GM21367 (cell line): Measurements from ENCODE around the gene PACS2.

Experiments
- ATAC-seq: cut with Tn5 transposase; IDR thresholded peaks from one replicate; pipeline ENCODE4 v1.9.1; 2021; ENCODE audit not compliant: unreplicated experiment

Gene PACS2

GRCh38 chr14:105384041-105384557 is 69.6 kb downstream of the PACS2 start:
- no peak for ATAC-seq

DNA sequence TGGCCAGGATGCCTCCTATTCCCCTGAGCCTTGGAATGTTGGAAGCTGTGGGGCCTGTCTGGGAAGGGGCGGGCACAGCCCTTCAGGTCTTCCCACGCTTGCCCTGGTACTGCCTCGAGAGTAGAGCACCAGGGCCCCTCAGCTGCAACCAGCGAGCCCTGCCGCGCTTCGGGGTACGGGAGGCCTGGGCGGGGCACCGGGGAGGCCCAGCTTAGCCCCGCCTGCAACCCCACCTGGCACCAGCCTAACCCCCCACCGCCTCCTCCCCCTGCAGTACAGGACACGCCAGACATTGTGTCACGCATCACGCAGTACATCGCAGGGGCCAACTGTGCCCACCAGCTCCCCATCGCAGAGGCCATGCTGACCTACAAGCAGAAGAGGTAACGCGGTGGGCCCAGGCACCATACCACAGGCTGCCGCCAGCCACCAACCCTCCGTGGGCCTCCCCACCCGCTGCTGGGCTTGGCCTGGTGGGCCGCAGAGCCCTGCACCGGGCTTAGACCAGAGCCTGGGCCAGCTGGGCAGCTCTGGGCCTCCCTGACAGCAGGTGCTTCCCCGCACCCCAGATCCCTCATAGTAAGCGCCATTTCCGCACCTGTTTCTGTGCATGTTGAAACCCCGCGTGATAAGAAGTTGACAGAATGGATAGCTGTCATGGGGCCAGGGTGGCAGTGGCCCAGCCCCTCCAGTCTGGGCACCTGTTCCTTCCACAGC is 70.2 kb downstream of the PACS2 start:
- ATAC-seq: no peak

DNA sequence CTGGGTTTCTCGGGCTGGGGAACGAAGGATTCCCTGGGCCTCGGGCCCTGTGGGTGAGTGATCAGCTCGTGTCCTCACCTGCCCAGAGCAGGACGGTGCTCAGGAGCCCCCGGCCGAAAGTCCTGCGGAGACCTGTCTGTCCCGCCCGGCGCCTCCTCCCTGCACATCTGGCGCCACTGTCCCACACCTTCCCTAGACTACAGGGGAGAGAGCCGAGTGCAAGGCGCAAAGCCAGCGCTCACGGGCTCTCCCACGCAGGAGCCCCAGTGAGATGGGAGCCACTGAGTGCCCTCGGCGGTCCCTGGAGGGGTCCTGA is 70.7 kb downstream of the PACS2 start:
- no peak for ATAC-seq

GRCh38 chr14:105385698-105386365 is 71.3 kb downstream of the PACS2 start:
- no peak for ATAC-seq

DNA sequence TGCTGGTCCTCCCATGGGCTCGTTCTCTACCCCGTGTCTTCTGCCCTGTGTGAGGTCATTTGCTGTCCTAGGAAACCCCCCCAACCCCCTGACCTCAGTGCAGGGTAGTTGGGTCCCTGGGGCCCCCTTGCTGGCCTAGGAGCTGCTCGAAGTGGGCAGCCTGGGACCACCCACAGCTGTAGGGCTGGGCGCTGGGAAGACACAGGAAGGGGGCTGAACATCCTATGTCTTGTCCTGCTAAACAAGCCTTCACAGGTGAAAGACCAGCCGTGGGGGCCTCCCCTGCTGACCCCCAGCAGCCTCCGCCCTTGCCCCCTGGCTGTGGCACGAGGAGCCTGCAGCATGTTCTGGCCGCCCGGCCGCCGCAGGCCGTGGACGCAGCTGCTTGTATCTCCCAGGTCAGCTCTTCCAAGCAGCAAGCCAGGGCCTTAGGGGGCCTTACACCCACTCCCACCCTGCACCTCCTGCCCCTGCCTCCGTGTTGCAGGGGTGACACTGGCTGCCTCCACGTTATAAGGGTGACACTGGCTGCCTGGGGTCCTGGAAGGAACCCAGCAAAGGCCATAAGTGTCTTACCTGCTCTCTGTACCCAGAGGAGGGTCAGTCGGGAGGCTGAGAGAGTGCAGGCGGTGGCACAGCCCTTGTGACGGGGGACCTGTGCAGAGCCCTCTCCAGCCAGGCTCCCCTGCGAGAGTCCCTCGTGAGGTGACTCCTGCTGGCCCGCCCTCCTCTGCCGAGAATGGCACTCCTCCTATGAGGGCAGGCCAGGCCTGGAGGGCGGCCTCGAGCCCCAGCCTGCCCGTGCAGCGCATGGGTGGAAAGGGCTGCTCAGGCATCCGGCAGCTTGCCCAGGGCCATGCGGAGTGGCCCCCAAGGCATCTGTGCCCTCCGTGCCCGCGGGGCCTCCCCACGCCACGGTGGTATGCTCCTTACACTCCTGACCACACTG is 72.3 kb downstream of the PACS2 start:
- ATAC-seq: no peak

GRCh38 chr14:105387530-105387922 is 73.0 kb downstream of the PACS2 start:
- ATAC-seq: no peak

DNA sequence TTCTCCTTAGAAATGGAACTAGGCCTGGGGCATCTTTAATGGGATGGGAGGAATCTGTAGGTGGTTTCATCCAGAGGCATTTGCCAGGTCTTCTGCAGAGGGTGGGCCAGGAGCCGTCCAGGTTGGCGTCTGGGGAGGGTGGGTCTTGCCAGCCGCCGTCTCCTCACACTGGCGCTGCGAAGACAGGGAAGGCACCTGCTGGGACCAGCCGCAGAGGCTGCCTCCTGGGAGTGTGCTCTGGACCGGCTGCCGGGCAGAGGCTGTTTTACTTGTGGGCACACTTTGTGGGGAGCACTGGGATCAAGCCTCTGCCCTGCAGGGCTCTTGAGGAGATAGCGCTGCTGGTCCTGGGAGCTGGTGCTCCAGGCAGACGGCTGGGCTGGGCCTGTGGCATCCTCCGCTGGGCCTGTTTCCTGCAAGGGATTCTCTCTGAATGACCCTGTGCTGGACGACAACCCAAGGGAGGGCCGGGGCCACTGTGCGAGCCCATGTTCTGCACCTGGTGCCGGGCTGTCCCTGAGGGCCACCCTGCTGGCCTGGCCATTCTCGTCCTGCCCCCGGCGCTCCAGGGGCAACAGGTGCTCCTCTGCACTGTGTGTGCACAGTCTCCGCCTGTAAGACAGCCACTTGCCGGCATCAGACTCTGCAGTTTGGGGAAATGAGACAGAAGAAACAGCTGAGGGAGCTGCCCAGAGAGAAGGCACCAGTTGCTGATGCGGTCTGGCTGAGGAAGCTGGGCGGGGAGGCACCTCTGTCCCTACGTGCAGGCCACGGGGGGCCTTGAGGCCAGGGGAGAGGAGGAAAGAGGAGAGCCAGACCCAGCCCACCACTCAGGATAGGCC is 73.8 kb downstream of the PACS2 start:
- no peak for ATAC-seq

GRCh38 chr14:105388976-105389375 is 74.4 kb downstream of the PACS2 start:
- ATAC-seq: no peak

- ATAC-seq: no peak
Observed at GRCh38 chr14:105389534-105389933, 75.0 kb downstream of the PACS2 start.

DNA sequence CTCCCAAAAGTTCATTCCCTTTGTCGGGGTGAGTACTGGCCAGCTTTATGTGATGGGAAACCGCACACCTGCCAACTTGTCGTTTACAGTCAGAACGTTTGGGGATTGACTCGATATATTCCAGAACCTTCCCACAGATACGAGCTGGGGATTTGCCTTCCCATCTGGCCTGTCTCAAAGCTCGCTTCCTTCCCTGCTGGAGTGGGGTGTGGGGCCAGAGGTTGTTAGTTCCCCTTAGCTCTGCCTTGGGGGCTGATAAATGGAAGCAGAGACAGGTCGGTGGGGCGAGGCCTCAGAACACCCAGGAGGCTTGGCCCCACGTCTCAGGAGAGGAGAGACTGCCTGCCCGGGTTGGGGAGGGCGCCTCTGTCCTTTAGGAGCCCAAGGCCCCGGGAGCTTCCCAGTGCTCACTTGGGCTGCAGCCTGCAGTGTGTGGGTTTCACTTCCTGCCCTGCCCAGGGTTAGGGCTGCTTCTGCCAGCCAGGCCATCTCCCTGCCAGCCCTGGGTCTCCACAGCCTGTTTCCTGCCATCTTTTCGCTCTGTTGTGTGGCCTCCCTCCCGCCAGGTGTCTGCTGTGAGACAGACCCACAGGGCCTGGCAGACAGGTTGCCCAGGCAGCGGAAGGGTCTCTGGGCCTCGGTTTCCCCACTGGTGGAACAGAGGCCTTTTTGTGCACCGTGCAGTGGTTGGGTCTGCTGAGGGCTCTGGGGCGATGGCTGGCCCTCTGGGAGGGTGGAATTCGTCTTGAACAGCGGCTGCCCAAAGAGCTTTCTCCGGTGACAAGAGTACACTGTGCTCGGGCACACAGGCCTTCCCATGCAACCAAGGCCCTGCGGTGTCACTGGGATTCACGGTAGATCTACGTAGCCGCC is 75.7 kb downstream of the PACS2 start:
- no peak for ATAC-seq

DNA sequence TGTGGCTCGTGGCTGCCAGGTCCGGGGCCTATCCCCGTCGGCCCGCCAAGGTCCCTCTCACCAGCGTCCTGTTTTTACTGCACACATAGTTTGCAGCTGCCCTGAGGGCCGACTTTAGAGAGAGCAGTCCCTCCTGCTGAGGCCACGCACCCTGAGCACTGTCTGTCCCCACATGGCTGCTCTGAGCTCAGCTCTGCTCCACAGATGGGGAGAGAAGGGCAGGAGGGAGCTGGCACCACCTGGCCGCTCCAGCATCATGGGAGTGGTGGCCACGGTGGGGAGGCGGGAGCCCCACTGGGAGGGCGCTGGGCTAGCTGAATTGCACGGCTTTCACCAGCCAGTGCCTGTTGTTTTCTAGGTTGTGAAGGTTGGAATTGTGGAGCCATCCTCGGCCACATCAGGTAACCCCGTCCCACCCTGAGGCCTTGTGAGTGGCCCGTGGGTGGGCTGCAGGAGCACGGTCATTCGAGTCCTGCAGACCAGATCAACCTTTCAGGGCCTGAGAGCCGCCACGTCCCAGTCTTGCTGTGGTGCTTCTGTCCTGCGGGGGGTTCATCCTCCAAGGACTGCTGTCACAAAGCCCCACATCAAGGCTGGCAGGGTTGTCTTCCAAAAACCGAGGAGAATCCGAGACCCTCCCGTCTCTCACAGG is 76.4 kb downstream of the PACS2 start:
- no peak for ATAC-seq

DNA sequence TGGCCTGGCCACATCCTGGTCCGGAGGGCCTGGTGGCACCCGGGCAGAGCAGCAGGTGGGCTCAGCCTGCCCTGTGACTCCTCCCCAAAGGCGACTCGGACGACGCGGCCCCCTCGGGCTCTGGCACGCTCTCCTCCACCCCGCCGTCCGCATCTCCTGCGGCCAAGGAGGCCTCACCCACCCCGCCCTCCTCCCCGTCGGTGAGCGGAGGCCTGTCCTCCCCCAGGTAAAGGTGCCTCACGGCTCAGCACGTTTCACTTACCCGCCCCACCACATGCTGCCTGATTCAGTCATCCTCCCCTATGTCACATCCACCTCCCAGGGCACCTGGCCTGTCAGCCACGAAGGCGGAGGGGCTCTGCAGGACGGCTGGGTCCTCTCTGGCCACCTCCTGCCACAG is 77.0 kb downstream of the PACS2 start:
- ATAC-seq: no peak

DNA sequence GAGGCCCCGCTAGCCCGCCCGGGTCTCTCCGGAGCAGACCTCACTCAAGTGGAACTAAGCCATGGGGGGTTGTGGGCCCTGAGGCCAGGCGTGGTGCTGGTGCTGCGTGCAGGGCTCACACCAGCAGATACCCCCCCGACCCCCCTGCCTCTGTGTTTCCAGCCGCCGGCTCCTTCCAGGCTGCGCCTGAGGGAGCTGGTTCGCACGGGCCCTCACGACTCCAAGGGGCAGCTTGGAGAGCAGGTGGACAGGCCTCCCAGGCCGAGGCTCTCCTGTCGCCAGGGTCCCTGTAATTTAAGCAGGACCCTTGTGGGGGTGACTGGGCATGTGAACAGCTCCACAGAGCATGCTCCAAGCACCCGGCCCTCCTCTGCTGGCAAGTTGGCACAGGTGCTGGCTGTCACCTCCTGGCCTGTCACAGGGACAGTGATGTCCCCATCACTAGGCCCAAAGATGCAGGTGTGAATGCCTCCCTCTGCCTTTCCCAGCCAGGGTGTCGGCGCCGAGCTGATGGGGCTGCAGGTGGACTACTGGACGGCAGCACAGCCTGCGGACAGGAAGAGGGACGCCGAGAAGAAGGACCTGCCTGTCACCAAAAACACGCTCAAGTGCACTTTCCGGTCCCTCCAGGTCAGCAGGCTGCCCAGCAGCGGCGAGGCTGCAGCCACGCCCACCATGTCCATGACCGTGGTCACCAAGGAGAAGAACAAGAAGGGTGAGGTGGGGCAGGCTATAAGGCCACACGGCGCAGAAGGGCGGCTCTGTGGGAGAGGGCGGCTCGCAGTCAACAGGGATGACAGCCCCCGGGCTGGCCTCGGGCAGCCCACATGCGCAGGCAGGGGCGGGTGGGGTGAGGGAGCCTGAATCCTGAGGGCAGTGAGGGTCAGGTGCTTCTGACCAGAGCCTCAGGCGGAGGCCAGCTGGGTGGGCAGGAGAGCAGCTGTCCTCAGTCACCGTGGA is 77.9 kb downstream of the PACS2 start:
- no peak for ATAC-seq

- no peak for ATAC-seq
Observed at GRCh38 chr14:105393151-105393550, 78.6 kb downstream of the PACS2 start.

DNA sequence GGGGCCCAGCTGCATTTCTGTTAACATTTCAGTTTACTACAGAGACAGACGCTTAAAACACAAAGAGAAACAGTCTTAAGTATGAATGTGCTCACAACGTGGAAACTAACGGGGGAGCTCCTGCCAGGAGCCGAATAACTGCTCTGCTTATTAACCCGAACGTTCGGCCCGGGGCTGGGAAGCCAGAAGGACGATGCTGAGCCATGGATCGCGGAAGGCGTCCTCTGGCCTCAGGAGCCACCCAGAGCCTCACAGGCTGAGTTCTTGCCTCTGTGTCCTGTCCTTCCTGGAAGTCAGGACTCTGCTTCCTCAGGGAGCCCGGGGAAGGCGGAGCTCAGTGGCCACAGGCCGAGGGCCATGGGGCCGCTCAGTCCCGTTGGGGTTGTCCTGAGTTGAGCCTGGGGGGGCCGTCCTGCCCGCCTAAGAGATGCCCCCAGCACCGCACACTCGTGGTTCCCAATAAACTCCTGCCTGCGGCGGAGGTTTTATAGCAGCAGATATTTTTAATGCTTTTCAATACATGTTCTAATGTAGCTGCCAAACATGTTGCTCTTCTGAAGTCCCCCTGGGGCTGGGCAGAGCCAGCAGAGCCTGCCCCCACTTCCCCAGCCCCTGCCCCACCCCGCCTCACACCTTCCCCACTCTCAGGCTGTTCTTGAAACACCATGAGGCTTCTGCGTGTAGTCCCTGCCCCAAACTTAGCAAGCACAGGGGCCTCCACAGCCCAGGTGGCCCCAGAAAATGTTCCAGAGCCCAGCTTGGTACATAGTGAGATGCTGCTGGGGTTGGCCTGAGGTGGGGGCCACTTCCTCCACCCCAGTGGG is 80.4 kb downstream of the PACS2 start:
- ATAC-seq: no peak

GRCh38 chr14:105395538-105395854 is 80.9 kb downstream of the PACS2 start:
- no peak for ATAC-seq

GRCh38 chr14:105397350-105397931 is 82.9 kb downstream of the PACS2 start:
- no peak for ATAC-seq
